B cell (primary cell): ENCODE data around the gene TECRL. TPM values are rescaled to one million over a fixed set of nuclear protein-coding genes. Genes with fewer than 3 reads are reported as not detected.

Experiments
- ATAC-seq: fragments of 200-7000 bp; cut with Tn5 transposase; one replicate; pipeline ENCODE4 v1.10.0; 2021; ENCODE audit warnings: low read depth, mild to moderate bottlenecking, moderate number of reproducible peaks, moderate library complexity
- CTCF ChIA-PET: fragments of 350-600 bp; sonication (Branson Sonifier 250); formaldehyde crosslinking; loops from one replicate; lab custom pipeline; 2021; ENCODE audit warnings: antibody characterized with exemption, inconsistent platforms; lab: Charles Lee
- POLR2A ChIA-PET: fragments of 350-600 bp; sonication (Branson Sonifier 250); formaldehyde crosslinking; loops from one replicate; lab custom pipeline; 2021; ENCODE audit warnings: antibody characterized with exemption; lab: Charles Lee
- DNase-seq: peaks from one replicate; pipeline ENCODE4 v3.0.0; 2013
- H2AFZ ChIP-seq: 2 replicates; pipeline ENCODE4 v1.6.1; 2012; ENCODE audit warnings: mild to moderate bottlenecking, low read depth, low read length; ENCODE audit not compliant: insufficient read depth, poor library complexity, severe bottlenecking
- H3K27ac ChIP-seq, 2 donors: 1 replicate in 1 of 2; 2 replicates in 1 of 2; pipeline ENCODE4 v1.5.1; 2012 to 2013; ENCODE audit warnings: low read length in 2 of 2, mild to moderate bottlenecking in 2 of 2, moderate library complexity in 1 of 2
- H3K27me3 ChIP-seq, 4 experiments: fragments of 200-600 bp in 1 of 4; sonication (generic) in 1 of 4; replicated peaks in 1 of 4; 1 replicate in 2 of 4; 2 replicates in 2 of 4; pipeline versions ENCODE4 v1.6.1 to v1.7.0; 2013 to 2016; ENCODE audit warnings: low read length in 3 of 4, mild to moderate bottlenecking in 2 of 4, mixed read lengths in 1 of 4, moderate library complexity in 1 of 4; ENCODE audit not compliant: insufficient read depth in 4 of 4, control insufficient read depth in 3 of 4; ENCODE audit errors: control extremely low read depth in 1 of 4
- H3K36me3 ChIP-seq, 2 experiments: replicated peaks in 1 of 2; 1 replicate in 1 of 2; 2 replicates in 1 of 2; pipeline versions ENCODE4 v1.6.1 to v1.7.1; 2013; ENCODE audit warnings: low read length in 1 of 2; ENCODE audit not compliant: insufficient read depth in 2 of 2, control insufficient read depth in 1 of 2; ENCODE audit errors: control extremely low read depth in 1 of 2, extremely low read depth in 1 of 2
- H3K4me1 ChIP-seq, 2 donors: fragments of 200-600 bp in 1 of 2; sonication (generic) in 1 of 2; 1 replicate in 1 of 2; 2 replicates in 1 of 2; pipeline versions ENCODE4 v1.5.1 to v1.6.1; 2013 to 2017; ENCODE audit warnings: low read length in 2 of 2; ENCODE audit not compliant: control insufficient read depth in 2 of 2, insufficient read depth in 2 of 2
- H3K4me2 ChIP-seq: replicated peaks from 2 replicates; pipeline ENCODE3; 2012; ENCODE audit warnings: mild to moderate bottlenecking, low read depth, low read length; ENCODE audit not compliant: poor library complexity, severe bottlenecking
- H3K4me3 ChIP-seq, 5 experiments: fragments of 200-600 bp in 1 of 5; sonication (generic) in 1 of 5; 1 replicate in 3 of 5; 2 replicates in 2 of 5; pipeline versions ENCODE4 v1.5.1 to v1.7.0; 2011 to 2016; ENCODE audit warnings: low read length in 4 of 5, mild to moderate bottlenecking in 4 of 5, low read depth in 2 of 5, control low read depth in 1 of 5, moderate library complexity in 1 of 5; ENCODE audit not compliant: insufficient read depth in 1 of 5; ENCODE audit errors: control extremely low read depth in 1 of 5, extremely low read depth in 1 of 5
- H3K79me2 ChIP-seq: fragments of 200-600 bp; sonication (generic); one replicate; pipeline ENCODE4 v1.6.0; 2016; ENCODE audit warnings: low read length; ENCODE audit not compliant: control insufficient read depth, insufficient read depth
- H3K9ac ChIP-seq: fragments of 200-600 bp; sonication (generic); 2 replicates; pipeline ENCODE4 v1.6.1; 2017; ENCODE audit warnings: mild to moderate bottlenecking, low read length, moderate library complexity
- H3K9me3 ChIP-seq, 3 donors: one replicate each; pipeline versions ENCODE4 v1.6.1 to v1.7.1; 2013; ENCODE audit warnings: low read length in 2 of 3; ENCODE audit not compliant: control insufficient read depth in 2 of 3, insufficient read depth in 1 of 3; ENCODE audit errors: control extremely low read depth in 1 of 3
- H4K20me1 ChIP-seq: 2 replicates; pipeline ENCODE4 v1.6.0; 2012; ENCODE audit warnings: mild to moderate bottlenecking, low read length; ENCODE audit not compliant: insufficient read depth, control insufficient read depth, poor library complexity, severe bottlenecking
- H3K27ac Mint-ChIP-seq: one replicate; pipeline ENCODE4 v1.8.0; 2021; ENCODE audit warnings: mixed read lengths
- H3K27me3 Mint-ChIP-seq: one replicate; pipeline ENCODE4 v1.8.0; 2021; ENCODE audit warnings: mixed read lengths
- H3K4me1 Mint-ChIP-seq: one replicate; pipeline ENCODE4 v1.8.0; 2021; ENCODE audit warnings: mixed read lengths
- H3K4me3 Mint-ChIP-seq: one replicate; pipeline ENCODE4 v1.8.0; 2021; ENCODE audit warnings: mixed read lengths
- H3K9me3 Mint-ChIP-seq: one replicate; pipeline ENCODE4 v1.8.0; 2022; ENCODE audit warnings: mixed read lengths; ENCODE audit not compliant: insufficient read depth
- CTCF ChIP-seq: fragments of 200-600 bp; IDR thresholded peaks from one replicate; pipeline ENCODE4 v1.8.0; 2022; ENCODE audit warnings: antibody characterized with exemption, mild to moderate bottlenecking
- EZH2 ChIP-seq: IDR thresholded peaks from 2 replicates; pipeline ENCODE4 v1.6.1; 2012; ENCODE audit warnings: borderline replicate concordance, low read depth, mild to moderate bottlenecking, moderate library complexity, low read length; ENCODE audit not compliant: insufficient read depth, poor library complexity, severe bottlenecking
- WGBS: methylation state at CpG from one replicate; pipeline ENCODE4 v1.1.5; 2013; ENCODE audit warnings: missing lambda C conversion rate; ENCODE audit not compliant: insufficient coverage; 5-methylcytosine and 5-hydroxymethylcytosine counted together
- intact Hi-C: fragments of 100-400 bp; cut with micrococcal nuclease; formaldehyde crosslinking; loops from one replicate; pipeline ENCODE4 v1.10.0; 2022
- polyA plus RNA-seq: library from polyadenylated mRNA; depleted of rRNA; stranded (reverse); fragments of >200 nt; gene quantifications from 2 replicates; pipeline ENCODE4 v1.2.3, GENCODE V29; 2012
- total RNA-seq, 2 donors: library from RNA; stranded (reverse); fragments of 120-200 nt in 1 of 2; gene quantifications; 1 replicate in 1 of 2; 2 replicates in 1 of 2; pipeline versions ENCODE4 v1.2.3 to v1.2.4, GENCODE V29; 2013 to 2022

The TECRL gene
- total and polyA plus RNA-seq, 2 donors (not counting 1 experiment from before 2014, with no cell fraction given): not detected

GRCh38 chr4:64402684-64403083 is 6.6 kb downstream of the TECRL start:
- Histone ChIP-seq H3K4me3 (no peak overlapping the region), H3K9ac (no peak overlapping the region), H3K27me3 (no peaks in the 10 kb centered on the region), H3K79me2 (no peaks in the 10 kb centered on the region), H3K27ac (no peak overlapping the region), H3K4me2 (no peak overlapping the region), H2AFZ (no peak overlapping the region), H3K9me3 (peaks cover 0 to 5% (median 0%) of the 10 kb centered on the region in 3 donors), H3K36me3 (no peaks in the 10 kb centered on the region), H4K20me1 (no peaks in the 10 kb centered on the region), H3K4me1 (no peaks in the 10 kb centered on the region)
- intact Hi-C loops: no loop called here
- Mint-ChIP-seq H3K4me1 (no peaks in the 10 kb centered on the region), H3K27me3 (no peaks in the 10 kb centered on the region), H3K4me3 (no peak overlapping the region), H3K9me3 (peaks cover 6% of the 10 kb centered on the region), H3K27ac (no peak overlapping the region)
- ATAC-seq (no peak), DNase-seq (no peak)
- ChIA-PET CTCF (no interaction called here), POLR2A (no interaction called here)
- WGBS: 18% methylated on average over 2 of the region's 2 CpGs
- TF ChIP-seq EZH2 (no peak), CTCF (no peak)

- intact Hi-C loops: no loop called here
- Histone ChIP-seq H3K4me1 (no peaks in the 10 kb centered on the region), H3K9me3 (peaks cover 0 to 5% (median 0%) of the 10 kb centered on the region in 3 donors), H3K4me3 (no peak overlapping the region), H3K9ac (no peak overlapping the region), H3K27ac (no peak overlapping the region), H4K20me1 (no peaks in the 10 kb centered on the region), H3K79me2 (no peaks in the 10 kb centered on the region), H3K4me2 (no peak overlapping the region), H2AFZ (no peak overlapping the region), H3K27me3 (no peaks in the 10 kb centered on the region), H3K36me3 (no peaks in the 10 kb centered on the region)
- Mint-ChIP-seq H3K27me3 (no peaks in the 10 kb centered on the region), H3K27ac (no peak overlapping the region), H3K4me1 (no peaks in the 10 kb centered on the region), H3K9me3 (peaks cover 6% of the 10 kb centered on the region), H3K4me3 (no peak overlapping the region)
- ATAC-seq: no peak
- POLR2A ChIA-PET: no interaction called here
- 93% methylated on average over 3 of the region's 5 CpGs for WGBS
- no peak for TF ChIP-seq EZH2
- TF ChIP-seq CTCF: no peak
- no peak for DNase-seq
- CTCF ChIA-PET: no interaction called here
Observed at GRCh38 chr4:64399313-64400109, 9.7 kb downstream of the TECRL start.
